GM12891 (cell line): ENCODE results near the gene PRKAR1B.

Experiments
- PAX5 ChIP-seq: IDR thresholded peaks from 2 replicates; pipeline ENCODE4 v1.6.1; 2011; ENCODE audit warnings: low read length, moderate library complexity, mild to moderate bottlenecking; ENCODE audit not compliant: insufficient read depth, severe bottlenecking
- POLR2A ChIP-seq: IDR thresholded peaks from 2 replicates; pipeline ENCODE4 v1.6.1; 2011; ENCODE audit warnings: low read depth, low read length, control low read depth
- POLR2AphosphoS5 ChIP-seq: IDR thresholded peaks from 2 replicates; pipeline ENCODE4 v1.6.1; 2011; ENCODE audit warnings: low read depth, low read length, control low read depth
- TAF1 ChIP-seq: IDR thresholded peaks from 2 replicates; pipeline ENCODE4 v1.6.1; 2011; ENCODE audit warnings: low read depth, low read length, control low read depth

DNA sequence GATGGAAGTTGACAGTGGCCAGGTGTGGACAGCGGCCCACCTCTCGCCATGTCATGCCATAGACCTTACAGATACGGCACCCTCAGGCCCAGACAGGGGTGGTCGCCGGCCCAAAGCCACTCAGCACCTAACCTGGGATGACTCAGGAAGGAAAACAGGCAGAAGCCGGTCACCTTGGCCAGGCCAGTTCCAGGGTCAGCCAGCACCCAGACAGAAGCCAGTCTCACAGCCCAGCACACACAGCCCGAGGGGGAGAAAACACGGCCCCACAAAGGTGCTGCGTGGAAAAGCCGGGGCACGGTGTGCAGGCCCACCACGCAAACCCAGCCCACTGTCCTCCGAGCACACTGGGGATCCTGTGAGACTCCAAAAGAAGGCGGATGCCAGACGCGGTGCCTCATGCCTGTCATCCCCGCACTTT is 95.8 kb downstream of the PRKAR1B start:
- TF ChIP-seq POLR2A (no peak), POLR2AphosphoS5 (no peak), TAF1 (no peak), PAX5 (no peak)
